CD8-positive, alpha-beta memory T cell (primary cell): Measurements from ENCODE around the gene GRIK4. TPM values are rescaled to one million over a fixed set of nuclear protein-coding genes. Genes with fewer than 3 reads are reported as not detected.

ENCODE experiments used
- CTCF ChIA-PET: fragments of 350-600 bp; sonication (Branson Sonifier 250); formaldehyde crosslinking; loops from one replicate; lab custom pipeline; 2021; ENCODE audit warnings: antibody characterized with exemption; lab: Charles Lee
- POLR2A ChIA-PET: fragments of 350-600 bp; sonication (Branson Sonifier 250); formaldehyde crosslinking; loops from one replicate; lab custom pipeline; 2021; ENCODE audit warnings: antibody characterized with exemption; lab: Charles Lee
- DNase-seq, 5 donors: peaks; one replicate each; pipeline versions ENCODE4 v3.0.0 to v3.0.0-alpha.2; 2020 to 2022; ENCODE audit warnings: mixed read lengths in 1 of 5
- H3K27ac ChIP-seq: one replicate; pipeline ENCODE4 v1.7.0; 2013; ENCODE audit warnings: low read depth, mild to moderate bottlenecking, low read length, moderate library complexity
- H3K27me3 ChIP-seq: 2 replicates; pipeline ENCODE4 v1.7.0; 2013; ENCODE audit warnings: low read length, mild to moderate bottlenecking; ENCODE audit not compliant: insufficient read depth, poor library complexity, severe bottlenecking
- H3K36me3 ChIP-seq: 2 replicates; pipeline ENCODE4 v1.7.0; 2013; ENCODE audit warnings: mild to moderate bottlenecking, low read length, moderate library complexity; ENCODE audit not compliant: insufficient read depth
- H3K4me1 ChIP-seq: 2 replicates; pipeline ENCODE4 v1.7.0; 2013; ENCODE audit warnings: mild to moderate bottlenecking, low read length, moderate library complexity; ENCODE audit not compliant: insufficient read depth
- H3K4me3 ChIP-seq: 2 replicates; pipeline ENCODE4 v1.7.0; 2013; ENCODE audit warnings: mild to moderate bottlenecking, low read length
- H3K9me3 ChIP-seq: 2 replicates; pipeline ENCODE4 v1.7.0; 2013; ENCODE audit warnings: mild to moderate bottlenecking, low read length
- H3K27ac Mint-ChIP-seq, 8 donors: one replicate each; pipeline ENCODE4 v1.8.0; 2020 to 2021; ENCODE audit warnings: mixed read lengths in 8 of 8, mild to moderate bottlenecking in 6 of 8, inconsistent platforms in 3 of 8, moderate library complexity in 3 of 8
- H3K27me3 Mint-ChIP-seq, 2 donors: one replicate each; pipeline ENCODE4 v1.8.0; 2020 to 2021; ENCODE audit warnings: mixed read lengths in 2 of 2, mild to moderate bottlenecking in 1 of 2, moderate library complexity in 1 of 2
- H3K36me3 Mint-ChIP-seq, 3 donors: one replicate each; pipeline ENCODE4 v1.8.0; 2020 to 2021; ENCODE audit warnings: mixed read lengths in 3 of 3, inconsistent platforms in 1 of 3, mild to moderate bottlenecking in 1 of 3
- H3K4me1 Mint-ChIP-seq, 3 donors: one replicate each; pipeline ENCODE4 v1.8.0; 2020 to 2021; ENCODE audit warnings: mixed read lengths in 3 of 3, inconsistent platforms in 1 of 3, mild to moderate bottlenecking in 1 of 3
- H3K4me3 Mint-ChIP-seq, 7 donors: one replicate each; pipeline ENCODE4 v1.8.0; 2020 to 2021; ENCODE audit warnings: mixed read lengths in 7 of 7, mild to moderate bottlenecking in 6 of 7, moderate library complexity in 4 of 7, inconsistent platforms in 2 of 7
- H3K9me3 Mint-ChIP-seq, 5 donors: one replicate each; pipeline ENCODE4 v1.8.0; 2020 to 2022; ENCODE audit warnings: mixed read lengths in 5 of 5, mild to moderate bottlenecking in 3 of 5, moderate library complexity in 2 of 5, inconsistent platforms in 1 of 5
- polyA plus RNA-seq: library from polyadenylated mRNA; unstranded; fragments of 300-500 nt; fragmentation: Illumina TruSeq; gene quantifications from one replicate; pipeline ENCODE4 v1.2.3, GENCODE V29; 2021
- total RNA-seq, 2 experiments: library from RNA; stranded (reverse); gene quantifications; one replicate each; pipeline ENCODE4 v1.2.3, GENCODE V29; 2021

Gene GRIK4
- total and polyA plus RNA-seq, 3 experiments from 2014 or later, result 0.07 TPM; not detected in 2

- Histone ChIP-seq H3K27me3 (no peaks in the 10 kb centered on the region), H3K9me3 (no peaks in the 10 kb centered on the region), H3K4me1 (no peaks in the 10 kb centered on the region), H3K27ac (no peak overlapping the region), H3K4me3 (no peak overlapping the region), H3K36me3 (no peaks in the 10 kb centered on the region)
- no peak overlapping the region for H3K4me3 Mint-ChIP-seq
- H3K4me1 Mint-ChIP-seq, result peaks cover 0 to 21% (median 0%) of the 10 kb centered on the region in 3 donors
- H3K9me3 Mint-ChIP-seq, result no peaks in the 10 kb centered on the region
- POLR2A ChIA-PET, result no interaction called here
- CTCF ChIA-PET, result no interaction called here
- no peak overlapping the region for H3K27ac Mint-ChIP-seq
- peaks cover under 1 to 5% of the 10 kb centered on the region in 2 donors for H3K27me3 Mint-ChIP-seq
- H3K36me3 Mint-ChIP-seq, result no peaks in the 10 kb centered on the region
- no peak for DNase-seq
Measured at GRCh38 chr11:120867988-120868387, 356.4 kb downstream of the GRIK4 start.

GRCh38 chr11:120869097-120869496, 357.5 kb downstream of the GRIK4 start:
- no peak overlapping the region for H3K4me3 ChIP-seq
- CTCF ChIA-PET, result no interaction called here
- H3K27ac ChIP-seq, result no peak overlapping the region
- no peaks in the 10 kb centered on the region for H3K4me1 ChIP-seq
- H3K9me3 ChIP-seq, result no peaks in the 10 kb centered on the region
- no peaks in the 10 kb centered on the region for H3K36me3 Mint-ChIP-seq
- no peaks in the 10 kb centered on the region for H3K36me3 ChIP-seq
- peaks cover 0 to 21% (median 0%) of the 10 kb centered on the region in 3 donors for H3K4me1 Mint-ChIP-seq
- H3K27me3 Mint-ChIP-seq, result peaks cover 6 to 12% of the 10 kb centered on the region in 2 donors
- no peak for DNase-seq
- POLR2A ChIA-PET, result no interaction called here
- H3K27ac Mint-ChIP-seq, result peak overlapping the region in 2 of 8 donors; percentile 40 to 59
- H3K4me3 Mint-ChIP-seq, result peak overlapping the region in 3 of 7 donors; percentile 35 to 56 (median 46)
- H3K9me3 Mint-ChIP-seq, result no peaks in the 10 kb centered on the region
- H3K27me3 ChIP-seq, result no peaks in the 10 kb centered on the region

GRCh38 chr11:120869516-120870011, 358.0 kb downstream of the GRIK4 start:
- Mint-ChIP-seq H3K4me1 (peaks cover 0 to 21% (median 0%) of the 10 kb centered on the region in 3 donors), H3K27me3 (peaks cover 6 to 12% of the 10 kb centered on the region in 2 donors), H3K27ac (peak overlapping the region in 1 of 8 donors; percentile 59), H3K4me3 (peak overlapping the region in 1 of 7 donors; percentile 35), H3K36me3 (no peaks in the 10 kb centered on the region), H3K9me3 (no peaks in the 10 kb centered on the region)
- Histone ChIP-seq H3K27me3 (no peaks in the 10 kb centered on the region), H3K36me3 (no peaks in the 10 kb centered on the region), H3K4me1 (no peaks in the 10 kb centered on the region), H3K9me3 (no peaks in the 10 kb centered on the region), H3K4me3 (no peak overlapping the region), H3K27ac (no peak overlapping the region)
- ChIA-PET POLR2A (no interaction called here), CTCF (no interaction called here)
- DNase-seq, result no peak

- Histone ChIP-seq H3K4me1 (no peaks in the 10 kb centered on the region), H3K9me3 (no peaks in the 10 kb centered on the region), H3K4me3 (no peak overlapping the region), H3K27me3 (no peaks in the 10 kb centered on the region), H3K36me3 (no peaks in the 10 kb centered on the region), H3K27ac (no peak overlapping the region)
- ChIA-PET CTCF (no interaction called here), POLR2A (no interaction called here)
- Mint-ChIP-seq H3K27me3 (peaks cover 6 to 10% of the 10 kb centered on the region in 2 donors), H3K4me1 (peaks cover 0 to 21% (median 0%) of the 10 kb centered on the region in 3 donors), H3K36me3 (no peaks in the 10 kb centered on the region), H3K9me3 (peaks cover 0 to 2% (median 0%) of the 10 kb centered on the region in 5 donors), H3K4me3 (no peak overlapping the region), H3K27ac (peak overlapping the region in 1 of 8 donors; percentile 84)
- no peak for DNase-seq
Measured at GRCh38 chr11:120871194-120871593, 359.6 kb downstream of the GRIK4 start.

DNA sequence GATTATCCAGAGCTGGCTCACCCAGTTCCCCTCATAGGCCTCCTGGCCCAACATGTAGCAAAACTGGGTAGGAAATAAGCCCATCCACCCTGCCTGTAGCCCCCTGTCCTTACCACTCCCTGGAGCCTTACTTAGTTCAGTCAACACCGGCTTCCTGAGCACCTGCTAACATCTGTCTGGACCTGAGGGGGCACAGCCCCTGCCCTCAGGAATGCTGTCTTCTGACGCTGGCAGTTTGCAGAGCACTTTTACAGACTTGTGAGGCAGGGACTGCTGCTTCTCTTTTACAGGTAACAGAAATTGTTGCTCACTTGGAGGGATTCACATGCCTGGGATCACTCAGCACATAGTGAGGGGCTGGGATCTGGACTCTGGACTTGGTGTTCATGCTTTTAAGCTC, 360.4 kb downstream of the GRIK4 start:
- H3K27me3 ChIP-seq, result no peaks in the 10 kb centered on the region
- no peaks in the 10 kb centered on the region for H3K9me3 ChIP-seq
- Mint-ChIP-seq H3K9me3 (peaks cover 0 to 3% (median 2%) of the 10 kb centered on the region in 5 donors), H3K36me3 (no peaks in the 10 kb centered on the region), H3K27ac (no peak overlapping the region), H3K4me3 (no peak overlapping the region), H3K27me3 (peaks cover 6 to 10% of the 10 kb centered on the region in 2 donors), H3K4me1 (peaks cover 0 to 21% (median 0%) of the 10 kb centered on the region in 3 donors)
- no peaks in the 10 kb centered on the region for H3K4me1 ChIP-seq
- no peak overlapping the region for H3K4me3 ChIP-seq
- POLR2A ChIA-PET, result no interaction called here
- H3K36me3 ChIP-seq, result no peaks in the 10 kb centered on the region
- DNase-seq, result no peak
- CTCF ChIA-PET, result no interaction called here
- H3K27ac ChIP-seq, result no peak overlapping the region

- H3K27ac Mint-ChIP-seq, result no peak overlapping the region
Measured at GRCh38 chr11:120873966-120874735, 362.6 kb downstream of the GRIK4 start.

DNA sequence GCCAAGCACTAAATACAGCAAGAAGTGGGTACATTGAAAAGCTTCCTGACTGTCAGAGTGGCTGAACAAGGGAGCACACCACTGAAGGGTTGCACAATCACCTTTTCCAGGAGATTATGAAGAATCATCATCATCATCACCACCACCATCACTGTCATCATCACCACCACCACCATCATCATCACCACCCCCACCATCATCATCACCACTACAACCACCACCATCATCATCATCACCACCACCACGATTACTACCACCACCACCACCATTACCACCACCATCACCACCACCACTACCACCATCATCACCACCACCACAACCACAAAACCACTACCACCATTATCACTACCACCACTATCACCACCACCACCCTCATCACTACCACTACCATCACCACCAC, 364.4 kb downstream of the GRIK4 start:
- CTCF ChIA-PET, result no interaction called here
- peaks cover 0 to 3% (median 2%) of the 10 kb centered on the region in 5 donors for H3K9me3 Mint-ChIP-seq

More at GRCh38 chr11:120873966-120874735, 362.6 kb downstream of the GRIK4 start:
- Histone ChIP-seq H3K4me1 (no peaks in the 10 kb centered on the region), H3K4me3 (no peak overlapping the region), H3K9me3 (no peaks in the 10 kb centered on the region), H3K27me3 (no peaks in the 10 kb centered on the region), H3K27ac (no peak overlapping the region), H3K36me3 (no peaks in the 10 kb centered on the region)
- no peak overlapping the region for H3K4me3 Mint-ChIP-seq
- ChIA-PET CTCF (no interaction called here), POLR2A (no interaction called here)
- DNase-seq, result no peak
- H3K27me3 Mint-ChIP-seq, result peaks cover 6 to 10% of the 10 kb centered on the region in 2 donors
- H3K36me3 Mint-ChIP-seq, result no peaks in the 10 kb centered on the region
- H3K9me3 Mint-ChIP-seq, result peaks cover 0 to 3% (median 2%) of the 10 kb centered on the region in 5 donors
- H3K4me1 Mint-ChIP-seq, result peaks cover 0 to 8% (median 0%) of the 10 kb centered on the region in 3 donors

DNA sequence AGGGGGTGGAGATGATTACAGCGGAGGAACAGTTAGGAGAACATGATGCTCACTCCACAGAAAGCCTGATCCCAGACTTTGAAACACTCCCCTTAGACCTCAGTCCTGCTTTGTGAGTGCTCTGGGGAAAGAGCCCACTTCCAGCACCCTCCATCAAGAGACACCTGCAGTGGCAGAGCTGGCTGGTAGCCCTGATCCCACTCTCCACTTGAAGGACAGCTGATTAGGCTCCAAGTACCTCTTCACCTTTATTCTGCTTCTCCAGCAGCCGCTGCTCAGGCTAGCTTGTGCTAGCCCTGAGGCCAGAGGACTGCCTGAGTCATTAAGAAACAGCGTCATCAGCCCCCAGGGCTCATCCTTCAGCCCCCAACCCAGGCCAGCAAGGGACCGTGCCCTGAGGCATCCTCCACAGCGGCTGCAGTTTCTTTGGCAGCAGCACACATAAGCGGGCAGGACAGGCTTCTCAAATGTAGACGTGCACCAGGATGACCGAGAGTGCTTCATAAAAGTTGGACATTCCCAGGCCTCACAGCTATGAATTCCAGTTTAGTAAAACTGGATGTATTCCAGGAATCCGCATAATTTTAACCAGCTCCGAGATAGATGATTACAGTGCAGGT, 366.3 kb downstream of the GRIK4 start:
- H3K4me1 Mint-ChIP-seq, result no peaks in the 10 kb centered on the region

More for the DNA sequence above, 364.4 kb downstream of the GRIK4 start:
- Histone ChIP-seq H3K36me3 (no peaks in the 10 kb centered on the region), H3K9me3 (no peaks in the 10 kb centered on the region), H3K4me3 (no peak overlapping the region), H3K4me1 (no peaks in the 10 kb centered on the region), H3K27me3 (no peaks in the 10 kb centered on the region), H3K27ac (no peak overlapping the region)
- DNase-seq, result no peak
- H3K36me3 Mint-ChIP-seq, result no peaks in the 10 kb centered on the region
- POLR2A ChIA-PET, result no interaction called here
- H3K4me3 Mint-ChIP-seq, result no peak overlapping the region
- peaks cover 6 to 9% of the 10 kb centered on the region in 2 donors for H3K27me3 Mint-ChIP-seq
- H3K27ac Mint-ChIP-seq, result peak overlapping the region in 2 of 8 donors; percentile 19 to 61
- no peaks in the 10 kb centered on the region for H3K4me1 Mint-ChIP-seq

More for the DNA sequence above, 366.3 kb downstream of the GRIK4 start:
- CTCF ChIA-PET, result no interaction called here
- no peak overlapping the region for H3K4me3 Mint-ChIP-seq
- H3K9me3 Mint-ChIP-seq, result peaks cover 0 to 3% (median 2%) of the 10 kb centered on the region in 5 donors
- no peak overlapping the region for H3K27ac Mint-ChIP-seq
- no peaks in the 10 kb centered on the region for H3K36me3 Mint-ChIP-seq
- H3K4me3 ChIP-seq, result no peak overlapping the region
- DNase-seq, result no peak
- H3K27ac ChIP-seq, result no peak overlapping the region
- H3K4me1 ChIP-seq, result no peaks in the 10 kb centered on the region
- no peaks in the 10 kb centered on the region for H3K27me3 ChIP-seq
- H3K36me3 ChIP-seq, result no peaks in the 10 kb centered on the region
- H3K9me3 ChIP-seq, result no peaks in the 10 kb centered on the region
- H3K27me3 Mint-ChIP-seq, result peaks cover 9 to 18% of the 10 kb centered on the region in 2 donors
- POLR2A ChIA-PET, result no interaction called here
